A673 (cell line): ENCODE data around the gene SREBF2. TPM values are rescaled to one million over a fixed set of nuclear protein-coding genes. Genes with fewer than 3 reads are reported as not detected.

ENCODE experiments used
- BruUV-seq: library from RNA; stranded (reverse); fragments of 400-500 nt; replicated peaks from 2 replicates; lab custom pipeline; 2021; lab: Mats Ljungman, UMichigan
- CTCF ChIA-PET: fragments of 300-600 bp; sonication (Branson Sonifier 250); formaldehyde crosslinking; loops from one replicate; lab custom pipeline; 2022; ENCODE audit warnings: antibody characterized with exemption; lab: Charles Lee
- POLR2A ChIA-PET: fragments of 300-600 bp; sonication (Branson Sonifier 250); formaldehyde crosslinking; loops from one replicate; lab custom pipeline; 2022; ENCODE audit warnings: antibody characterized with exemption; ENCODE audit not compliant: low non-redundant PET; lab: Charles Lee
- DNase-seq: peaks from one replicate; pipeline ENCODE4 v3.0.0-alpha.2; 2015; ENCODE audit warnings: low spot score
- H3K27ac ChIP-seq: fragments of 200-600 bp; sonication (generic); 2 replicates; pipeline ENCODE4 v1.5.1; 2016; ENCODE audit warnings: mixed run types, low read depth, mild to moderate bottlenecking, mixed read lengths, antibody characterized with exemption, low read length; ENCODE audit not compliant: poor library complexity, severe bottlenecking
- H3K27me3 ChIP-seq: fragments of 200-600 bp; sonication (generic); replicated peaks from 2 replicates; pipeline ENCODE4 v1.6.1; 2017; ENCODE audit warnings: mixed run types, low read depth, mild to moderate bottlenecking, mixed read lengths, antibody characterized with exemption, low read length; ENCODE audit not compliant: insufficient read depth, poor library complexity
- H3K36me3 ChIP-seq: fragments of 200-600 bp; sonication (generic); 2 replicates; pipeline ENCODE4 v1.6.1; 2016; ENCODE audit warnings: mixed run types, mild to moderate bottlenecking, mixed read lengths, antibody characterized with exemption, low read length; ENCODE audit not compliant: insufficient read depth, poor library complexity, severe bottlenecking
- H3K4me1 ChIP-seq: fragments of 200-600 bp; sonication (generic); 2 replicates; pipeline ENCODE4 v1.6.1; 2017; ENCODE audit warnings: mixed run types, mild to moderate bottlenecking, mixed read lengths, antibody characterized with exemption, low read length; ENCODE audit not compliant: insufficient read depth, poor library complexity, severe bottlenecking
- H3K4me3 ChIP-seq: fragments of 200-600 bp; sonication (generic); 2 replicates; pipeline ENCODE4 v1.5.1; 2016; ENCODE audit warnings: low read depth, mixed run types, mild to moderate bottlenecking, mixed read lengths, low read length; ENCODE audit not compliant: poor library complexity, severe bottlenecking
- H3K9me3 ChIP-seq: fragments of 200-600 bp; sonication (generic); 2 replicates; pipeline ENCODE4 v1.6.1; 2016; ENCODE audit warnings: mixed run types, low read depth, mild to moderate bottlenecking, mixed read lengths, antibody characterized with exemption, low read length; ENCODE audit not compliant: poor library complexity, severe bottlenecking
- EZH2 ChIP-seq: fragments of 200-600 bp; sonication (generic); IDR thresholded peaks from 2 replicates; pipeline ENCODE4 v1.6.1; 2017; ENCODE audit warnings: borderline replicate concordance, low read depth, mild to moderate bottlenecking, mixed read lengths, antibody characterized with exemption, low read length; ENCODE audit not compliant: poor library complexity, severe bottlenecking
- intact Hi-C: fragments of 100-400 bp; cut with micrococcal nuclease; formaldehyde crosslinking; loops from one replicate; pipeline ENCODE4 v1.10.0; 2022; ENCODE audit not compliant: unreplicated experiment
- total RNA-seq: library from RNA; stranded (reverse); gene quantifications from 2 replicates; pipeline ENCODE4 v1.2.3, GENCODE V29; 2021
- TF ChIP-seq, protein P1 (sequence below): fragments of 300-800, 200-600 bp; sonication (generic); conservative IDR thresholded peaks from 2 replicates; pipeline ENCODE4 v1.5.1; 2017; ENCODE audit warnings: low read depth, mild to moderate bottlenecking, antibody characterized with exemption, low read length, moderate library complexity, mixed read lengths

The SREBF2 gene
- total RNA-seq, 1 experiment from 2014 or later: 141 TPM

DNA sequence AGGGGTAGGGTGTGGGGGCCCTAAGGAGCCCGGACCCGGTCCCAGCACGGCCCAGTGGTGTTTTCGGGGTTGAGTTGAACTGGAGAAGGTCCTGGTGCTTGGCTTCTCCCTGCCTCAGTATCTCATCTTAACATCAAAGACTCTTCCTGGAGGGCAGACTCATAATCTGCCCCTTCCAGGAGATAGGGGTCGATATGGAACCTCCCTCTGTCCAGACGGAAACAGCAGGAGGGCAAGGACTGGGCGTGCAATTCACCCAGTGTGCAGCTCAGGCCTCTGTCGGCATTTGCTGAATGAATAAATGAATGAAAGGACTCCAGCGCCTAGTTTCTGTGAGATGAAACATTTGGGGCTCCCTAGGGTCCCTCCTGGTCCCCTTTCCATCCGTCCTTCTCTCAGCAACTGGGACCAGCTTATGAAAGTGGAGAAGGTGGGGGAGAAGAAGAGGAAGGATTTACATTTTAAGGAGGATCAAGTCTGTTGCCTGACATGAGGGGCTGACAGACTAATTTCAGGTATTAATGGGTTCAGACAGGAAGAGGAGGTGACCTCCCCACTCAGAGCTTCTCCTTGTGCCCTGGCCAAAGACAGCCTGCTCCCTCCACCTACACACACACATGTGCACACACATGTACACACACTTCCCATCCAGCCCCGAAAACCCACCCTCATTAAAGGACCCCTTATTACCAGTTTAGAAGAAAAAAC is 83.0 kb downstream of the SREBF2 start:
- no TSS peak for BruUV-seq
- DNase-seq: no peak
- H3K9me3 ChIP-seq: no peaks in the 10 kb centered on the region
- H3K27me3 ChIP-seq: peaks cover 35% of the 10 kb centered on the region
- TF ChIP-seq EZH2: no peak
- TF ChIP-seq, protein P1, sequence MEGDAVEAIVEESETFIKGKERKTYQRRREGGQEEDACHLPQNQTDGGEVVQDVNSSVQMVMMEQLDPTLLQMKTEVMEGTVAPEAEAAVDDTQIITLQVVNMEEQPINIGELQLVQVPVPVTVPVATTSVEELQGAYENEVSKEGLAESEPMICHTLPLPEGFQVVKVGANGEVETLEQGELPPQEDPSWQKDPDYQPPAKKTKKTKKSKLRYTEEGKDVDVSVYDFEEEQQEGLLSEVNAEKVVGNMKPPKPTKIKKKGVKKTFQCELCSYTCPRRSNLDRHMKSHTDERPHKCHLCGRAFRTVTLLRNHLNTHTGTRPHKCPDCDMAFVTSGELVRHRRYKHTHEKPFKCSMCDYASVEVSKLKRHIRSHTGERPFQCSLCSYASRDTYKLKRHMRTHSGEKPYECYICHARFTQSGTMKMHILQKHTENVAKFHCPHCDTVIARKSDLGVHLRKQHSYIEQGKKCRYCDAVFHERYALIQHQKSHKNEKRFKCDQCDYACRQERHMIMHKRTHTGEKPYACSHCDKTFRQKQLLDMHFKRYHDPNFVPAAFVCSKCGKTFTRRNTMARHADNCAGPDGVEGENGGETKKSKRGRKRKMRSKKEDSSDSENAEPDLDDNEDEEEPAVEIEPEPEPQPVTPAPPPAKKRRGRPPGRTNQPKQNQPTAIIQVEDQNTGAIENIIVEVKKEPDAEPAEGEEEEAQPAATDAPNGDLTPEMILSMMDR: no peak
- H3K4me1 ChIP-seq: peaks cover 35% of the 10 kb centered on the region
- no peak overlapping the region for H3K27ac ChIP-seq
- CTCF ChIA-PET: interaction anchor here (1.2 kb wide), 1 partner anchor 10 kb away, joined by 3 read pairs; no protein-coding TSS in a partner anchor
- no peaks in the 10 kb centered on the region for H3K36me3 ChIP-seq
- intact Hi-C loops: no loop called here
- H3K4me3 ChIP-seq: no peak overlapping the region
- POLR2A ChIA-PET: interaction anchor here (0.7 kb wide), 1 partner anchor 773 kb away, joined by 11 read pairs; no protein-coding TSS in a partner anchor

DNA sequence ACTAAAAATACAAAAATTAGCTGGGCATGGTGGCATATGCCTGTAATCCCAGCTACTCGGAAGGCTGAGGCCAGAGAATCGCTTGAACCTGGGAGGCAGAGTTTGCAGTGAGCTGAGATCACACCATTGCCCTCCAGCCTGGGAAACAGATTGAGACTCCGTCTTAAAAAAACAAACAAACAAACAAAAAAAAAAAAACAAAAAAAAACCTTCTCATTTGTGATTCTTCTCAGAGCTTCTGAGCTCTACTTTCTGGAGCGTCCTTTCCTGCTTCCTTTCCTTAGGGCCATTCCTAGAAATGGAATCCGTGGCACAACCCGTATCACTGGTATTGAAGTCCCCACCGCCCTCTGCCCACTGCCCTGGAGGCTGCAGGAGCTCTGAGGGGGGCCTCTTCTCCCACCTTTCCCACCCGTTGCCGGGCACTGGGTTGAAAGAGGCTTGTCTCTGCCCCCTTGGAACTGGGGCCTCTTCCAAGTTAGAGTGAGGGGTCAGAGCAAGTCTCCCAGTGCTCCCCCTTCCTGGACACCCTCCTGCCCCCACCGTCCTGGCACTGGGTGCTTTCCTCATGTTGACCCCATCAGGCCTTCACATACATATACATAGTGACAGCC is 83.9 kb downstream of the SREBF2 start:
- DNase-seq: no peak
- CTCF ChIA-PET: interaction anchor here (1.2 kb wide), 1 partner anchor 9 kb away, joined by 3 read pairs; no protein-coding TSS in a partner anchor
- BruUV-seq: no TSS peak
- no peaks in the 10 kb centered on the region for H3K9me3 ChIP-seq
- no peak overlapping the region for H3K4me3 ChIP-seq
- POLR2A ChIA-PET: interaction anchor here (0.7 kb wide), 1 partner anchor 772 kb away, joined by 11 read pairs; no protein-coding TSS in a partner anchor
- peaks cover 30% of the 10 kb centered on the region for H3K27me3 ChIP-seq
- TF ChIP-seq, protein P1: no peak
- TF ChIP-seq EZH2: no peak
- H3K4me1 ChIP-seq: peaks cover 35% of the 10 kb centered on the region
- intact Hi-C loops: no loop called here
- no peaks in the 10 kb centered on the region for H3K36me3 ChIP-seq
- H3K27ac ChIP-seq: no peak overlapping the region

DNA sequence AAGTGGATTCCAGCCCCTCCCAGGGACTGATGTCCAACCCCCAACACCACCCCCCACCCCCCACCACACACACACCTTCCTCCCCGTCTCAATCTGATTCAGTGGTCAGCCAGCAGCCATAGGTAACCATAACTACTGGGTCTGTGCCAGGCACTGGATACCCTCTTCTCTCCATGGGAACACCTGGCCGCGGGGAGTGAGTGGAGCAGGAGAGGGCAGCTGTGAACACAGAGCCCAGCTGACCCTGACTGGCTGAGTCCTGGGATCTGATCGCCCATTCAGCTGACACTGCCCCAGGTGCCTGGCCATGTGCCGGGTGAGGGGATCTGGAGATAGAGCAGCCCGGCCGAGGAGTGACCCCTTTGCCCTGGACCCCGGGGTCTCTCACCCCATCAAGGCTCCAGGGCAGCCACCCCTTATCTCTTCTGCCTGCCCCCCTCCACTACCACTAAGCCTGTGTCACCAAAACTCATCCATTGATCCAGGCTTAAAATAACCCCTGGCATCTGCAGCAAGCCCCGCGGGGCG is 84.5 kb downstream of the SREBF2 start:
- DNase-seq: no peak
- CTCF ChIA-PET: no interaction called here
- POLR2A ChIA-PET: no interaction called here

More for the DNA sequence above, 84.5 kb downstream of the SREBF2 start:
- Histone ChIP-seq H3K9me3 (no peaks in the 10 kb centered on the region), H3K4me1 (peaks cover 35% of the 10 kb centered on the region), H3K4me3 (no peak overlapping the region), H3K27me3 (peaks cover 27% of the 10 kb centered on the region), H3K27ac (no peak overlapping the region), H3K36me3 (no peaks in the 10 kb centered on the region)
- intact Hi-C loops: no loop called here
- TF ChIP-seq, protein P1: no peak
- TF ChIP-seq EZH2: no peak
- BruUV-seq: no TSS peak
